Effector memory CD8-positive, alpha-beta T cell (primary cell): ENCODE measurements around the gene KCNAB3.

ENCODE experiments used
- ATAC-seq: fragments of 150-1000 bp; cut with Tn5 transposase; replicated peaks from 2 replicates; pipeline ENCODE4 v1.10.0; 2021; ENCODE audit warnings: mild to moderate bottlenecking, moderate library complexity
- DNase-seq, 3 experiments: peaks; one replicate each; pipeline ENCODE4 v3.0.0; 2021
- H3K27ac Mint-ChIP-seq, 2 donors: one replicate each; pipeline ENCODE4 v1.8.0; 2022; ENCODE audit warnings: mild to moderate bottlenecking in 2 of 2, mixed read lengths in 2 of 2, moderate library complexity in 2 of 2
- H3K27me3 Mint-ChIP-seq, 2 donors: one replicate each; pipeline ENCODE4 v1.8.0; 2022; ENCODE audit warnings: mixed read lengths in 2 of 2
- H3K36me3 Mint-ChIP-seq: one replicate; pipeline ENCODE4 v1.8.0; 2022; ENCODE audit warnings: mild to moderate bottlenecking, moderate library complexity, mixed read lengths; ENCODE audit not compliant: insufficient read depth
- H3K4me1 Mint-ChIP-seq, 2 donors: one replicate each; pipeline ENCODE4 v1.8.0; 2022; ENCODE audit warnings: low read depth in 2 of 2, mixed read lengths in 2 of 2
- H3K4me3 Mint-ChIP-seq, 2 donors: one replicate each; pipeline ENCODE4 v1.8.0; 2022; ENCODE audit warnings: mild to moderate bottlenecking in 2 of 2, mixed read lengths in 2 of 2, moderate library complexity in 2 of 2
- H3K9me3 Mint-ChIP-seq, 2 donors: one replicate each; pipeline ENCODE4 v1.8.0; 2022; ENCODE audit warnings: mixed read lengths in 2 of 2

The KCNAB3 gene

DNA sequence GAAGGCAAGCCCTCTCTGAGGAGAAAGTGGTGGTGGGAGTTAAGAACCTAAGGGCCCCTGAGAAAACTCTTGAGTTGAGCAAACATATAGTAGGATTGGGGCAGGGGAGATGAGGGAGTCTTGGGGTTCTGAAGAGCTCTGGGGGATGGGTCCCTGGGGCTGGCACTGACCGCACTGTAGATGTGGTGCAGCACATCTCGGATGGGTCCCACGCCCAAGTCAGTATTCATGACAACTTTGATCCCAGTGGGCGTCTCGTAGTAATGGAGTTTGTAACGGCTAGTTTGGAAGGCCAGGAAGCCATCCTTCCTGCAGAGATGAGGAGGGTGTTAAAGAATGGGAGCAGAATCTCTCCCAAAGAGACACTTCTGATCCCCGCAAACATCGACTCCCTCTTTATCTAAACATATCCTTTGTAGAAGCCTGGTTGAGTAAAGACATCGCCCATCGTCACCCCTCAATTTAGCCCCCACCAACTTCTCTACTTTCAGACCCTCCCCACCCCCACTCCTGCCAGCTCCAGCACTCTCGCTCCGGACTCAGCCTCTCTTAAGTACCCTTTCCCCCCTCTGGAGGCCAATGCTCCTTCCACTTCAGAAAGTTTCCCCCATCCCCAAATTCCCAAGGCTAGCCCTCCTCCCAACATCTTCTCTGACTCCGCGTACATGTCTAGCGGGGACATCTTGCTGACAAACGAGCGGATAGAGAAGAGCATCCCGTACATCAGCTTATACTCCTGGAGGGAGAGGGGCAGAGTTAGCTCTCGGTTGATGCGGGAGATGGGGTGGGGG lies 1.4 kb upstream of the KCNAB3 start:
- H3K27me3 Mint-ChIP-seq, result no peaks in the 10 kb centered on the region
- peaks cover 39 to 45% of the 10 kb centered on the region in 2 donors for H3K4me1 Mint-ChIP-seq
- ATAC-seq (no peak), DNase-seq (no peak)
- peak overlapping the region; percentile 92 to 93 for H3K27ac Mint-ChIP-seq
- H3K9me3 Mint-ChIP-seq, result no peaks in the 10 kb centered on the region
- peaks cover 16% of the 10 kb centered on the region for H3K36me3 Mint-ChIP-seq
- peak overlapping the region; percentile 87 to 88 for H3K4me3 Mint-ChIP-seq

- Mint-ChIP-seq H3K4me3 (no peak overlapping the region), H3K27ac (peak overlapping the region; percentile 8 to 15), H3K9me3 (no peaks in the 10 kb centered on the region), H3K27me3 (no peaks in the 10 kb centered on the region), H3K36me3 (peaks cover 5% of the 10 kb centered on the region), H3K4me1 (peaks cover 30 to 32% of the 10 kb centered on the region in 2 donors)
- ATAC-seq, result no peak
- no peak for DNase-seq
These were observed 2.1 kb downstream of the KCNAB3 start for GRCh38 chr17:7927596-7927995.

- ATAC-seq, result peak; percentile 98
- no peaks in the 10 kb centered on the region for H3K9me3 Mint-ChIP-seq
These were observed 6.6 kb downstream of the KCNAB3 start for GRCh38 chr17:7922845-7923628.

DNA sequence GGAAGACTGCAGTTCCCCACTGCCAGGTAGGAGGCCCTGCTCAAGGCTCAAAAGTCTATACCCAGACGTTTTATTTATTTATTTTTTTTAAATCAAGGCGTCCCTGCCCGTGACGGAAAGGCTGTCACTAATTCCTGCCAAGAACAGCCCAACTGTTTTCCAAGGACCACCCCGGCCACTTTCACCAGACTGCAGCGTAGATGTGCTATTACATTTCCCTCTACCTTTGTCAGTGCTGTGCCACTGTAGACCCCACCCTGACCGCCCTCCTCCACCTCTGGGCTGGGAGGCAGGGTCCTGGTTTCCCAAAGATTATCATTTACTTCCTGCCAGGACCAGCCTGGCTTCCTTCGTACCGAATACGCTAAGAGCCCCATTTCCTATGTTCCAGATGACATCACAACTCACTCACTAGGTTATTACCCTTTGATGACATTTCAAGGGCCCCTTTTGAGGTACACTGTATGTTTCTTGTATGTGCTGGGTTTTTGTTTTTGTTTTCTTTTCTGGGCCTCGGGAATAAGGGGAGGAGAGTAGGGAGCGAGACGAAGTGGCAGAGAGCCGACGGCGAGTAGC lies 7.3 kb downstream of the KCNAB3 start:
- ATAC-seq, result peak; percentile 46
- no peaks in the 10 kb centered on the region for H3K27me3 Mint-ChIP-seq

More at GRCh38 chr17:7922845-7923628, 6.6 kb downstream of the KCNAB3 start:
- Mint-ChIP-seq H3K27me3 (no peaks in the 10 kb centered on the region), H3K4me1 (peaks cover 11% of the 10 kb centered on the region in 2 donors), H3K36me3 (no peaks in the 10 kb centered on the region), H3K4me3 (peak overlapping the region; percentile 82 to 85), H3K27ac (peak overlapping the region; percentile 87 to 89)
- peak; percentile 72 to 76 (median 72) for DNase-seq

GRCh38 chr17:7916808-7917207 lies 12.8 kb downstream of the KCNAB3 start:
- ATAC-seq (no peak), DNase-seq (no peak)
- Mint-ChIP-seq H3K27ac (peak overlapping the region; percentile 80 to 89), H3K36me3 (peaks cover 4% of the 10 kb centered on the region), H3K9me3 (no peaks in the 10 kb centered on the region), H3K4me1 (peaks cover 18 to 20% of the 10 kb centered on the region in 2 donors), H3K27me3 (no peaks in the 10 kb centered on the region), H3K4me3 (peak overlapping the region; percentile 86 to 88)

More for the DNA sequence above, 7.3 kb downstream of the KCNAB3 start:
- Mint-ChIP-seq H3K9me3 (no peaks in the 10 kb centered on the region), H3K4me1 (peaks cover 8 to 11% of the 10 kb centered on the region in 2 donors), H3K27ac (peak overlapping the region; percentile 87 to 89), H3K4me3 (peak overlapping the region; percentile 82 to 85), H3K36me3 (no peaks in the 10 kb centered on the region)
- no peak for DNase-seq

DNA sequence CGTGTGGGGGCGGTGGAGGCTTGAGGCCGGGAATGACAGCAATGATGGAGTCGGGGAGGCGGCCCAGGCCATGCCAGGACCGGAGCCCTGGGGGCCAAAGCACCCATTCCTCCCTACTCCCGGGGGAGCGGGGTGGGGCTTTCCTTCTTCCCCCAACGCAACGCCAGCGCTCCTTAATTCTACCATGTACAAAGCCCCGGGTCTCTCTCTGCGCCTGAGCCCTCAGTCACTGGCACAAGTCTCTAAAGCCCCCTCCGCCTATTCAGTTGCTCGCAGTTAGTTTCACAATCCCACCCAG lies 13.3 kb downstream of the KCNAB3 start:
- ATAC-seq (no peak), DNase-seq (no peak)
- Mint-ChIP-seq H3K36me3 (peaks cover 4% of the 10 kb centered on the region), H3K9me3 (no peaks in the 10 kb centered on the region), H3K4me3 (peak overlapping the region; percentile 86 to 88), H3K27me3 (no peaks in the 10 kb centered on the region), H3K4me1 (peaks cover 18 to 20% of the 10 kb centered on the region in 2 donors), H3K27ac (peak overlapping the region; percentile 80 to 89)

GRCh38 chr17:7915611-7916384 lies 13.9 kb downstream of the KCNAB3 start, which contains the start of gene RNF227:
Gene RNF227, minus strand, starts transcription at chr17:7916289. Its CDS starts 94 bp downstream, at chr17:7916195.
- Mint-ChIP-seq H3K4me3 (peak within 1 kb of the TSS; percentile 86 to 88), H3K9me3 (no peaks in the 10 kb centered on the region), H3K27me3 (no peaks in the 10 kb centered on the region), H3K4me1 (peaks cover 18 to 20% of the 10 kb centered on the region in 2 donors), H3K27ac (peak within 1 kb of the TSS; percentile 80 to 89), H3K36me3 (peaks cover 8% of the 10 kb centered on the region)
- peak; percentile 77 to 78 (median 78) for DNase-seq
- ATAC-seq, result peak; percentile 79

DNA sequence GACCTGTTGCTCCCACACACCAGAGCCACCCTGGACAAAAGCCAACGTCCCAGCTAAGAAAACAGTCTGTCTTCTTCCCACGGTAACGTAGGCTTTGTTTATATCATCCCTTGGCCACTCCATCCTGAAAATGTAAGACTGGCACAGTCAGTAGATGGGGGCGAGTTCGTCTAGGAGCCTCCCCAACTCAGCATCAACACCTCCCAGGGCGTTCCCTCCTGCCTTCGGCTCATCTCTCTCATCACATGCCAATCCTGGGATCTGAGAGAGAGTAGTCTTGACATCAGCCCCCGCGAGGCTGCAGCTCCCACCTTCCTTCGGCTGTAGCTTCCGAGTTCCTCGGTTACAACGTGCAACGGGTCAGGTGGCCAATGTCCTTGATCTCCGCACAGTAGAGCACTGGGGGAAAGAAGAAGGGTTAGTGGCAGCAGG lies 14.5 kb downstream of the KCNAB3 start:
- Mint-ChIP-seq H3K4me3 (peak overlapping the region; percentile 86 to 88), H3K9me3 (no peaks in the 10 kb centered on the region), H3K4me1 (peaks cover 18 to 20% of the 10 kb centered on the region in 2 donors), H3K27me3 (no peaks in the 10 kb centered on the region), H3K36me3 (peaks cover 13% of the 10 kb centered on the region), H3K27ac (peak overlapping the region; percentile 31 to 89)
- no peak for DNase-seq
- ATAC-seq, result peak; percentile 40

DNA sequence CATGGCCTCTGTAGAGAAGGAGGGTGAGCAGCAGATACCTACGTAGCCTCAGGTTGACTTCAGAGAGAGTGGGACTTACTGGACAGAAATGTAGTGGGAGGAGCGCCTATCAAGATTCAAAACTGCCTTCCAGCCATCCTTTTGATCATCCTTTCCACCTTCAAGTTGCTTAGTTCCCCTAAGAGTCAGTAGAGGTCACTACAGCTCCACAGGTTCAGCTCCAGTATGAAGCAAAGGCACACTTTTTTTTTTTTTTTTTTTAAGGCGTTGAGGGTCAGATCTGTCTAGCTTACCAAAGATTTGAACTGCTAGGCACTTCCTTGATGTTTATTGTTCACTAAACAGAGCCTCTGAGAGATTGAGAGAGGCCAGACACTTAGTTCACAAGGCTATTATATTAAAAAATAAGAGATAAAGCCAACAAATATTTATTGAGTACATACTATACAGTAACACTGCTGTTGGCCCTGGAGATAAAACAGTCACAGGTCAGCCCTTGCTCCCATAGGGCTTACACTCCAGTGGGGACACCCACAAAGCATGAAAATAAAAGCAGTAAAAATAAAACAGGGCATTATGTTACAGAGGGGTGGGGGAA lies 16.6 kb downstream of the KCNAB3 start:
- H3K27ac Mint-ChIP-seq, result peak overlapping the region; percentile 44
- no peaks in the 10 kb centered on the region for H3K9me3 Mint-ChIP-seq
- no peak overlapping the region for H3K4me3 Mint-ChIP-seq
- H3K27me3 Mint-ChIP-seq, result no peaks in the 10 kb centered on the region
- H3K36me3 Mint-ChIP-seq, result peaks cover 22% of the 10 kb centered on the region
- ATAC-seq, result peak; percentile 27
- H3K4me1 Mint-ChIP-seq, result peaks cover 18 to 20% of the 10 kb centered on the region in 2 donors
- peak; percentile 44 to 47 (median 45) for DNase-seq

DNA sequence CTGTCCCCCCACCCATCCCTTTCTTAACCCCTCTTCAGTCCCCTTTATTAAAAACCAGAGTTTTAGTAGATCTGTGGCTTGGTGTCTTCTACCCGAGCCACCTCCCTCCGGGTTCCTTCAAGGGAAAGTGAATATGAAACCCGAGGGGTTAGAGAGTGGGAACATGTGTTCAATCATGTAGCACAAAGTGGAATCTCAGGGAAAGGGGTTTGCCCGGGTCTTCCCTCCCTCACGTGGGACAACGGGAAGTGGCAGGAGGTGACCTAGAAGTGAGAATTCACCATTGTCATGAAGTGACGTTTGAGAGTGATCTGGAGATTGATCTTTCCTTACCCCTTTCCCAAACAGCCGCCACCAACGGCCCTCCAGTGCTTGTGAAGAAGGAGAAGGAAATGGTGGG lies 18.5 kb downstream of the KCNAB3 start:
- no peak for DNase-seq
- H3K9me3 Mint-ChIP-seq, result no peaks in the 10 kb centered on the region
- H3K27ac Mint-ChIP-seq, result no peak overlapping the region
- H3K4me1 Mint-ChIP-seq, result peaks cover 11 to 13% of the 10 kb centered on the region in 2 donors
- peaks cover 31% of the 10 kb centered on the region for H3K36me3 Mint-ChIP-seq
- H3K4me3 Mint-ChIP-seq, result no peak overlapping the region
- H3K27me3 Mint-ChIP-seq, result no peaks in the 10 kb centered on the region
- ATAC-seq, result no peak

DNA sequence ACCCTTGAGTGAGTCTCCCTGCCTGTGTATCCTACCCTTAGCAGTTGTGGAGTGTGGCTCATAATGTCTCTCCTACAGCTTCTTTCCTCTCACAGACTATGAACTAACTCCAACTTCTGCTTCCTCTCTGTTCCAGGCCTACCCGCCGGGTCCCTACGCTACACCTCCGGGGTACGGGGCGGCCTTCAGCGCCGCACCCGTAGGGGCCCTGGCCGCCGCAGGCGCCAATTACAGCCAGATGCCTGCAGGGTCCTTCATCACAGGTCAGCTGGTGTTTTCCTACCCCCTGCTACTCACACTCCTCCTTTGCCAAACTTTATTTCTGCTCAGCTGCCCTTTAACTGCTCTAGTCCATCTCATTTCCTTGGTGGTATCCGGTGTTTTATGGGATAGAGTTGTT lies 18.9 kb downstream of the KCNAB3 start:
- H3K4me3 Mint-ChIP-seq, result no peak overlapping the region
- H3K27ac Mint-ChIP-seq, result peak overlapping the region in 1 of 2 donors; percentile 83
- no peak for ATAC-seq

DNA sequence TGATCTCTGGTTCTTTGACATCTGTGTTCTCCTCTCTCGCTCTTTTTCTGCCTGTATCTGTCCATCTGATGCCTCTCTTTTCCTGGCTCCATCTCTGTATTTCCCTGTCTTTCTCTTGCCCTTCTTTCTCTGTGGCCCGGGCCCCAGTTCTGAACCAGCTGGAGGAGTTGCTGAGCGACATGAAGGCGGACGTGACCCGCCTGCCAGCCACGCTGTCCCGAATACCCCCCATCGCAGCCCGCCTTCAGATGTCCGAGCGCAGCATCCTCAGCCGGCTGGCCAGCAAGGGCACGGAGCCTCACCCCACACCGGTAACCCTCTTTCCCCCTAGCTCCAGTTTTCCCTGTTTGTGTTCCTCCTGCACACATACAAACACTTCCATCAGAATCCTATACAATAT lies 19.4 kb downstream of the KCNAB3 start:
- Mint-ChIP-seq H3K27ac (peak overlapping the region in 1 of 2 donors; percentile 83), H3K9me3 (no peaks in the 10 kb centered on the region), H3K36me3 (peaks cover 39% of the 10 kb centered on the region), H3K4me1 (peaks cover 7 to 10% of the 10 kb centered on the region in 2 donors), H3K4me3 (no peak overlapping the region), H3K27me3 (no peaks in the 10 kb centered on the region)
- DNase-seq, result no peak
- ATAC-seq, result no peak

More for the DNA sequence above, 18.9 kb downstream of the KCNAB3 start:
- H3K36me3 Mint-ChIP-seq, result peaks cover 35% of the 10 kb centered on the region
- no peaks in the 10 kb centered on the region for H3K9me3 Mint-ChIP-seq
- no peaks in the 10 kb centered on the region for H3K27me3 Mint-ChIP-seq
- DNase-seq, result no peak
- H3K4me1 Mint-ChIP-seq, result peaks cover 11 to 13% of the 10 kb centered on the region in 2 donors
